ENCODE measurements around the gene LRRC3B.

- no peak for TF ChIP-seq POLR2AphosphoS5 (IDR thresholded peaks at IDR 0.05; ENCODE audit: low read depth, low read length)
- TF ChIP-seq TAF1 (IDR thresholded peaks at IDR 0.05; ENCODE audit: borderline replicate concordance, low read depth, low read length): no peak
Observed at GRCh38 chr3:26757978-26758377, 135.4 kb downstream of the LRRC3B start.
